ENCODE data around the gene CEACAM5.
A peak's percentile ranks its signal among the peaks of the same experiment; 100 is the strongest.
"Not testable (repeated sequence)": the region's sequence is repeated elsewhere in the genome, so short reads cannot be mapped to it uniquely, and the experiment has no call there.

The CEACAM5 gene

GRCh38 chr19:41740415-41741243, 32.2 kb downstream of the CEACAM5 start:
- DNase-seq (ENCODE audit: low read depth in 2 of 2), result no peak

DNA sequence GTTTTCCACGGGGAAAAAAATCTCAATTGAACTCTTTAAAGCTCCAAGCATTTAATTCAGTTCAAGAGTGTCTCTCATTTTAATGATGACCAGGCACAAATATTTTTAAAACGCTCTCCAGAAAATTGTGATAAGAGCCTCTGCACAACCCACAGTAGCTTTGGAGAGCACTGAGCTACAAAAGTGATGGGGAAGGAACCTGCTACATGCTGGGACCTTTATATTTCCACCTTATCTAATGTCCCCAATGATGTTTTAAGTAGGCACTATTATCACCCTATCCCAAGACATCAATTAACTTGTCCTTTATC, 32.8 kb downstream of the CEACAM5 start:
- no peak for DNase-seq (ENCODE audit: low read depth in 2 of 2)

GRCh38 chr19:41744850-41745249, 36.4 kb downstream of the CEACAM5 start:
- DNase-seq (ENCODE audit: low read depth in 2 of 2), result no peak

- DNase-seq (ENCODE audit: low read depth in 2 of 2), result no peak
These were observed 37.3 kb downstream of the CEACAM5 start for GRCh38 chr19:41745756-41746155.

GRCh38 chr19:41746593-41747227, 38.3 kb downstream of the CEACAM5 start:
- peak; percentile 23 to 27 for DNase-seq (ENCODE audit: low read depth in 2 of 2)

DNA sequence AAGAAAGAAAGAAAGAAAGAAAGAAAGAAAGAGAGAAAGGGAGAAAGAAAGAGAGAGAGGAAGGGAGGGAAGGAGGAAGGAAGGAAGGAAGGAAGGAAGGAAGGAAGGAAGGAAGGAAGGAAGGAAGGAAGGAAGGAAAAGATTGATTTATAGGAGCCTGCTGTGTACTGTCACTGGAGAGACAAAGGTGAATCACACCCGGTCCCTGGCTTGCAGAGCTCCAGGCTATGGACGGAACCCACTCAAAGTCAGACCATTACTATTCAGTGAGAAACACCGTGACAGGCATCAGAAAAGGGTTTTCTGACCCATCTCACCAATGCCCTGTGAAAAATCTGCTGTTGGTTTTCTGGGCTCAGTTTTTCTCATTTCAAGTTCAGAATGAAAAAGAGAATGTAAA, 39.6 kb downstream of the CEACAM5 start:
- no peak for DNase-seq (ENCODE audit: low read depth in 2 of 2)

- not testable (repeated sequence) for DNase-seq (ENCODE audit: low read depth in 2 of 2)
These were observed 42.1 kb downstream of the CEACAM5 start for GRCh38 chr19:41750248-41751134.

- DNase-seq (ENCODE audit: low read depth in 2 of 2), result peak; percentile 71 to 73
These were observed 44.7 kb downstream of the CEACAM5 start for GRCh38 chr19:41753159-41753558.

- DNase-seq (ENCODE audit: low read depth in 2 of 2), result peak; percentile 40 to 58
These were observed 45.6 kb downstream of the CEACAM5 start for GRCh38 chr19:41753936-41754529.

GRCh38 chr19:41755328-41755913, 47.0 kb downstream of the CEACAM5 start, which contains the start of gene CEACAM6:
CEACAM6 (plus strand) TSS chr19:41755530; CDS start chr19:41755639, 109 bp downstream.
- DNase-seq (ENCODE audit: low read depth in 2 of 2), result no peak

DNA sequence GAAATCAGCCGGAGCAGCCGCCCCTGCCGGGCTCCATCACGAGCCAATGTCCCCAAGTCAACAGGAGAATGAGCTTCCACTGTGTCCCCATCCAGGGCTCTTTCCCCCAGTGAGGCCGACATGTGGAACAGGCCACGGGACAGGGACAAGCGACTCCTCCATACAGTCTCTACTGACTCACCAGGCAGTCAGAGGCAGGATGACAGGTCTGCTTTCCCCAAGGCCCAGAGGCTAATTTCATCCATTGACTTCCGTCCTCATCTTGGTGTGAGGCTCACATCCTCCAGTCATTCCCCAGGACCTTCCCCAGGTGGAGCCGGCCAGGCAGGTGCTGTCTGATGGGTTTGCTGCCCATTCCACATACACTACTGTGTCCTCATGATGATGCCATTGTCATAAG, 50.4 kb downstream of the CEACAM5 start:
- no peak for DNase-seq (ENCODE audit: low read depth in 2 of 2)

GRCh38 chr19:41767115-41767514, 58.7 kb downstream of the CEACAM5 start:
- DNase-seq (ENCODE audit: low read depth in 2 of 2), result no peak

- DNase-seq (ENCODE audit: low read depth in 2 of 2), result not testable (repeated sequence)
These were observed 59.7 kb downstream of the CEACAM5 start for GRCh38 chr19:41768105-41768504.

GRCh38 chr19:41769608-41770007, 61.2 kb downstream of the CEACAM5 start:
- no peak for DNase-seq (ENCODE audit: low read depth in 2 of 2)

GRCh38 chr19:41771410-41771809, 63.0 kb downstream of the CEACAM5 start:
- no peak for DNase-seq (ENCODE audit: low read depth in 2 of 2)

- DNase-seq (ENCODE audit: low read depth in 2 of 2), result peak; percentile 15 to 39
These were observed 66.1 kb downstream of the CEACAM5 start for GRCh38 chr19:41774515-41774980.

DNA sequence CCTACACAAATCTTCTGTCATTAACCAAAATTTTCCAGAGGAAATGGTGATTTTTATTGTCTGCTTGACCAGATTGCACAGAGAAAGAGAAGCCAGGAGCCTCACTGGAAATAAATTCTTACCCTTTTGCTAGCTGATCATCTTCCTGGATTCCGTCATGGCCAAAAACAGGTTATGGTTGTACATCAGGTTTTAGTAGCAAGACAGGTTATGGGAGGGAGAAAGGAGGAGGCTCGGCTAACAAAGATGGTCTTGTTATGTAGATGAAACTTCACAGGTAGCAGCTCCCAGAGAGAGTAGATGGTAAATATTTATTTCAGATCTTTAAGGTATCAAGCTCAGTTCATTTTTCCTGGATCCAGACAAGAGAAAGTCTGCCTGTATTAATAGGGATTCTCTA, 68.3 kb downstream of the CEACAM5 start:
- no peak for DNase-seq (ENCODE audit: low read depth in 2 of 2)
